HK-2 (cell line): ENCODE measurements around the gene GNAZ.

Source experiments
- DNase-seq: peaks from one replicate; pipeline ENCODE4 v3.0.0-alpha.2; 2018; ENCODE audit not compliant: unreplicated experiment

Gene GNAZ

GRCh38 chr22:23107487-23108248 is 37.3 kb downstream of the GNAZ start:
- no peak for DNase-seq

DNA sequence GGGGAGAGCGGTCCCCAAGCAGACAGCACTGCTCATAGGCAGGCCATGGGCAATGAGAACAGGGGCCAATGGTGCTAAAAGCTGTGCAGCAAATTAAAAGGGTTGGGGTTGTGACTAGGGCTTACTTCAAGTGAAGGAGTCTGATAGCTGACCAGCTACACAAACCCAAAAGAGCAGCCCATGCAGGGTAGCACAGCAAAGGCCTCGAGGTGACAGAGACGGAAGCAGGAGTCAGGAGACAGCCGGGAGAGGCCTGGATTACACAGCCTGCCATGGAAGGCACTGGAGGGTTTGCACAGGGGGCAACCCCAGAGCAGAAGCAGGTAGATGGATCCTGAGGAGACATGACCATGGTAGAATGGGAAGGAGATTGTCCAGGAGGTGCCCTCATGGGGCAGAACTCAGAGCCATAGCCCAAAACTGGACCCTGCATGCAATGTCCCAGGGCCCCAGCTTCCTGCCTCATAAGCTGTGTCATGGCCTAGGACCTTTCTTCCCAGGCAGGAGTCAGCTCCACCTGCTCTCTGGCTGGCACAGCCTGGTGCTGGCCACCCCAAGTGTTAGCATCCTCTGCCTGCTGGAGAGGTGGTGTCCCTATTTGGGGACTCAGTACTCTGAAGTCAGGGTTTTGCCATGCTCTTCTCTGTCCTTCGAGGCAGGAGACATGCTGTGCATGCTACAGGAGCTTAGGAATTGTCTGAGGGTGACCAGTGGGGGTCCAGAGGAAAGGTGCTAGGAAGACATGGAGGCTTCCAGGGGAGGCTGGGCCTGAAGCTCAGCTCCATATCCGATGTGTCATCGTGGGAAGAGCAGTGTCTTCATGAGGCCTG is 38.1 kb downstream of the GNAZ start:
- DNase-seq = no peak

GRCh38 chr22:23109079-23109347 is 38.7 kb downstream of the GNAZ start:
- no peak for DNase-seq

GRCh38 chr22:23109441-23109978 is 39.2 kb downstream of the GNAZ start:
- no peak for DNase-seq

DNA sequence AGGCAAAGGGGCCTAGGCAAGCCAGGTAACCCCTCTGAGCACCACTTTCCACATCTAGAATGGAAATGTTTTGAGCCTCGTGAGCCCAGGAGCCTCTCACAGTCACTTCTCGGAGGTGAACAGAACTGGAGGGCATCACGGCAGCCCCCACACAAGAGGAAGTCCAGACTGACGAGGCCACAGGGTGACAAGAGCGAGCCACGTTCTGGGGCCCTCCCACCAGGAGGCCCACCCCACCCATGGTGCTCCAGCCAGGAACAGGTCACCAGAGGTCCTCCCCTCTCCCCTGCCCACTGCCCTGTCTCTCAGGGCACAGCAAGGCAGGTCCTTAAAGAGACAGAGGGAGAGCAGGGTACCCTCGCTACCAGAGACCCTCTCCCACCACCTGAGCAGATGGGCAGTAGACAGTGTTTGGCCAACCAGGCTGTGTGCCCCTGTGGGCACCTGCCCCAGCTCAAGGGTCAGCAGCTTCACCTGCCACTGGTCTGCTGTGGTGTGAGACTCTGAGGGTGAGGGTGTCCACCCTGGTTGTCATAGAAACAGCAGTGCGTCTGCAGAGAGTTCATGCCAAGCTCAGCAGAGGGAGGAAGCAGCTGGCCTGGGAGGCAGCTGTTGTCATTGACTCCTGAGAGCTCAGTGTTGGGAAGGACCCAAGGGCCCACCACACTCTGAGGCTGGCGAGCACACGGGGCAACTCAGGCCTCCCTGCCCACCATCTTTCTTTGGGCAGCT is 40.0 kb downstream of the GNAZ start:
- no peak for DNase-seq

DNA sequence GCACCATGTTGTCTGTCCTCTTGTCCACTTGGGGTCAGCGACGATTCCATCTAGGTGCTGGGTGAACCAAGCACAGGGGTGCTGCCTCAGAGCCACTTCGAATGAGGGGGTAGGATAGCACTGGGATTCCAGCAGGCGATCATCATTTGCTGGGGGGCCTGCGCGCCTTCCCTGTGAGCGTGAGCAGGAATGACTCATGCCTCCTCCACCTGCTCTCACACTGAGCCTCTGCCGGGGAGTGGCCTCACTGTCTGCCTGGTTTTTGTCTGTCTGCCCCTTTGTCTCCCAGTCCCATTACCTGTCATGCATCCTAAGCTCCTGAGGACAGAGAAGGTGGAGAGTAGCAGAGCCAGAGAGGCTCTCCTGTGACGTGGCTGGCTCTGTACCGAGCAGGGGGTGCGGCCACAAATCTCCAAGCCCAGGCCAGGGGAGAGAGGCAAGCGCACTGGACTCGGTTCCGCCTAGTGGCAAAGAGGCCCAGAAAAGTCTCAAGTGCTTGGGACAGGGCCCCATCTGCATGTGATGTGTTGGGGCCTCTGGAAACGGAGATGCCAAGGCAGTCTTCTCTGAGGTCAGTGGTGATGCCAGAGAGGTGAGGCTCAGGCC is 40.7 kb downstream of the GNAZ start:
- no peak for DNase-seq

DNA sequence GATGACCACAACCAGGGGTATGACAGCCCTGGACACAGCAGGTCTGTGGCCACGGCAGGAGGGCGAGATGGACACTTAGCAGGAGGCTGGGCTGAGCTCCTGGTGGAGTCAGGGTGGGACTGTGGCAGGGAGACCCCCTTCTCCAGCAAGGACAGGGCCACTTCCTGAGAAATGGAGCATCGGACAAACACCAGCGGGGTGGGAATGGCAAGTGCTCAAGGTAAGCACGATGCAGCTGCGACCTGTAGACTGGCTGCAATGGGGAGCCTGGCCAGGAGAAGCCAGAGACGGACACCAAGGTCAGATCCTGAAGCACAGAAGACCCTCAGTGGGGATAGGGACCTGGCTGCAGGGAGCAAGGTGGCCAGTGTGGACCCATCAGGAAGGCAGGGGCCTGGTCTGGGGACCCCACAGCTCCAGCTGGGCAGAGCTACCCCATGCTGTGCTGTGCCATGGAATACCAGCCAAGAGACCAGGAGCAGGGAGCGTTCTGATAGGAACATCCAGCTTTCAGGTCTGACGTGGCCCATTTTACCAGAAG is 42.2 kb downstream of the GNAZ start:
- no peak for DNase-seq

DNA sequence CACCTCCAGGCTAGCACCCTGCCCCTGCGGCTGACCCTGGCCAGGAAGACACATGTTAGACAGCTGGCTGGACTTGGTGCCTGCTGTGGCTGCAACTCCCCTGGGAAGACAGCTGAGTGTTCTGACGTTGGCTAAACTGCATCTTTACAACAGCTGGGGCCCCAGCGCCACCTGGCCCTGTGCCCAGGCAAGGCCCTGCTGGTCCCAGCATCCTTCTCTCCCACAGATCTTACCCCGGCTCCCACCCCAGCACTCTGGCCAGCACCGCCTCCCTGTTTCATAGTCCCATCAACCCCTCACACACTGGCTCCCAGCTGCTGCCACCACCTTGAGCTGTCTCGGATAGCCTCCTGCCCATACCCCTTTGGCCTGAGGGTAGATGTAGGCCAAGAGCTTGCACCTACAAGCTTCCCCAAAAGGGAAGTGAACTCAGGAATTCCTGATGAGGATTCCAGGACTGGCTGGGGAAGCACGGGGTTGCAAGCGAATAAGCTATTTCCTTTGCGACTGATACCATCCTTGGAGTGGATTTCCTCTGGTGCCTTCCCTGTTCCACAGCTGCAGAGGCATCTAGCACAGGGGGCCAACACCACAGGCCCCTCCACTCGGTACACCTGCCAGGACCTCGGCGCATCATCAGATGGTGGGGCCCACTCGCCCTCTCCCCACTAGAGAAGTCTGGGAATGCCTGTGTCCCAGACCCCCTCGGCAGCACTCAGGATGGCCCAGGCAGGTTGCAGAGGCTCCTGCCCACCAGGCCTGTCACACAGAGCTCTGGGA is 42.9 kb downstream of the GNAZ start:
- no peak for DNase-seq

GRCh38 chr22:23113847-23114720 is 43.8 kb downstream of the GNAZ start:
- no peak for DNase-seq

DNA sequence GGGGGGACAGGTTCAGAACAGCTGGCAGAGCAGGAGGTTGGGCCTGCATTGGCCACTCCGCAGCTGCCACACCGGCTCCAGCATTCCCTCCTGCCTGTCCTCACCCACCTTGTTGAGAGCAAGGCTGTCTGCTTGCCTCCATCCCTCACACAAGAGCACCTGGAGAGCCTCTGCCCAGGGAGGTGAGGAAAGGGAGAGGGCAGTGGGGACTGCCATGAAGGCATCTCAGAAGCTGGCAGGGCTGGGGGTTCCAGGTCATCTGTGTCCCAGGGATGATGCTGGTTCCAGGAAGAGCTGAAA is 44.4 kb downstream of the GNAZ start:
- no peak for DNase-seq

- DNase-seq = no peak
These were observed 45.0 kb downstream of the GNAZ start for GRCh38 chr22:23115369-23115768.

DNA sequence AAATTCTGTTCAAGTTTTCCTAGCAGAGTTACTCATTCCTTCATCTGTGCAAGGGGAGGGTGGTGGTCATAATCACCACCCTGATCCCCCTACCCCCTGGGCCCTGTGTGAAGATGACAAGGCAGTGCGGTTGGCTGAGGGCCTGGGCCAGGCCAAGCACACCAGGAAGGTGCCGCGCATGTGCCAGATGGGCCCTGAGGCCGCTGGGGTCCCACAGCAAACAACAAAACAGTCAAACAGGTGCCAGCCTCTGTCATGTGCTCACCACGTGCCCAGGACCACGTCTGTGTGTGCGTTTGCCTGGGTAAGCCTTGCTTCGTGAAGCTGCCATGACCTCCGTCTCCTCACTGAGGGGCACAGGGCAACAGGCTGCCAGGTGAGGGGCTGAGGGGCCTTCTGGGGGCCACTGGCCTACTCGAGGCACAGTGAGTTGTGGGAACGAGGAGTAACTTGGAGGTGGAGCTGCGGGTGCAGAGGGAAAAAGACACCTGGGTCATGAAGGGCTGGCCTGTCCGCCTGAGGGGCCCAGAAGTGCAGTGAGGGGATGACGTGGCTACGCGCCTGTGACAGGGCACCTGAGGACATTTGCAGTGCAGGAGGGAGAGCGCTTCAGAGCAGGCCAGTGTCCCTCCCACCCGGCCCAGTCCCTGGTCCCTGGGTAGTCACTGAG is 45.6 kb downstream of the GNAZ start:
- no peak for DNase-seq

DNA sequence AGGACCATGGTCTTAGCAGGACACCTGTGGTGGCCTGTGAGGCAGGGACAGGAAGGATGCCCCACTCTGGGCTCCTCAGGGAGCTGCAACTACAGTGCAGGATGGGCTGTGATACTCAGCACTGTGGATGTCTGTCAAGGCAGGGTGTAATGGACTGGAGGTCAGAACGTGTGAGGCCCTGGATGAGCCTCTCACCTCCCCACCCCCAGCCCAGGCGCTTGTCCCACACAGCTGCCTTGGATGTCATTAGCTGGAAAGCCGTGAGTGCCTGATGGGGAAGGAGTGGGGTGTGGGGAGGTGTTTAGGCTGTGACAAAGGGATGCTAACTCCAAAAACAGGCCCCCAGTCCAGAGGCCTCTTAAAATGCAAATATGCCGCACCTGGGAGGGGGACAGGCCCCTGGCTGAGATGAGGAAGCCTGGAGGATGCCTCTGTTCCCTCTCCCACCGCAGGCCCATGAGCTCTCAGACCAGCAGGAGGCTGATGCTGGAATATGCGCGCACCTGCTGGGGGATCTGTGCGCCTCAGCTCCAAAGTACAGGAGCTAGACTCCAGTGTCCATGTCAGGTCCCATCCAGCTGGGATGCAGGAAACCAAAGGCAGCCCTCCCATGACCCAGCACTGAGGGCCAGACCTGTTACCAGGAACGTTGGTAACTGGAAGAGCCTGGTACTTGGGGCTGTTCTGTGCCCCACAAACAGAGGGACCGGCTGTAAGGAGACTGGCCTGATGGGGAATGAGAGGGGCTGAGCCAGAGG is 46.4 kb downstream of the GNAZ start:
- DNase-seq = no peak

GRCh38 chr22:23117275-23117674 is 47.0 kb downstream of the GNAZ start:
- DNase-seq = no peak

GRCh38 chr22:23117891-23118646 is 47.8 kb downstream of the GNAZ start:
- DNase-seq = no peak

- no peak for DNase-seq
These were observed 48.6 kb downstream of the GNAZ start for GRCh38 chr22:23118647-23119493.
